Duodenal mucosa (tissue), 2 donors: ENCODE data around the gene RPS27L.

Experiments
- H3K27ac ChIP-seq: one replicate; pipeline ENCODE4 v1.7.0; 2013; ENCODE audit warnings: low read depth, low read length
- H3K27me3 ChIP-seq, 2 donors: one replicate each; pipeline ENCODE4 v1.7.0; 2013; ENCODE audit warnings: low read length in 2 of 2, control low read depth in 1 of 2; ENCODE audit not compliant: insufficient read depth in 2 of 2, control insufficient read depth in 1 of 2
- H3K36me3 ChIP-seq, 2 donors: one replicate each; pipeline ENCODE4 v1.7.0; 2013; ENCODE audit warnings: low read length in 2 of 2, control low read depth in 1 of 2; ENCODE audit not compliant: insufficient read depth in 2 of 2, control insufficient read depth in 1 of 2
- H3K4me1 ChIP-seq, 2 donors: one replicate each; pipeline ENCODE4 v1.7.0; 2013; ENCODE audit warnings: low read length in 2 of 2, control low read depth in 1 of 2; ENCODE audit not compliant: insufficient read depth in 2 of 2, control insufficient read depth in 1 of 2
- H3K4me3 ChIP-seq, 2 donors: one replicate each; pipeline ENCODE4 v1.7.0; 2013; ENCODE audit warnings: low read length in 2 of 2, low read depth in 1 of 2
- H3K9ac ChIP-seq, 2 donors: one replicate each; pipeline ENCODE4 v1.7.0; 2013; ENCODE audit warnings: low read length in 2 of 2, low read depth in 1 of 2
- H3K9me3 ChIP-seq, 2 donors: one replicate each; pipeline ENCODE4 v1.7.0; 2013; ENCODE audit warnings: low read length in 2 of 2, control low read depth in 1 of 2; ENCODE audit not compliant: control insufficient read depth in 1 of 2

The RPS27L gene

DNA sequence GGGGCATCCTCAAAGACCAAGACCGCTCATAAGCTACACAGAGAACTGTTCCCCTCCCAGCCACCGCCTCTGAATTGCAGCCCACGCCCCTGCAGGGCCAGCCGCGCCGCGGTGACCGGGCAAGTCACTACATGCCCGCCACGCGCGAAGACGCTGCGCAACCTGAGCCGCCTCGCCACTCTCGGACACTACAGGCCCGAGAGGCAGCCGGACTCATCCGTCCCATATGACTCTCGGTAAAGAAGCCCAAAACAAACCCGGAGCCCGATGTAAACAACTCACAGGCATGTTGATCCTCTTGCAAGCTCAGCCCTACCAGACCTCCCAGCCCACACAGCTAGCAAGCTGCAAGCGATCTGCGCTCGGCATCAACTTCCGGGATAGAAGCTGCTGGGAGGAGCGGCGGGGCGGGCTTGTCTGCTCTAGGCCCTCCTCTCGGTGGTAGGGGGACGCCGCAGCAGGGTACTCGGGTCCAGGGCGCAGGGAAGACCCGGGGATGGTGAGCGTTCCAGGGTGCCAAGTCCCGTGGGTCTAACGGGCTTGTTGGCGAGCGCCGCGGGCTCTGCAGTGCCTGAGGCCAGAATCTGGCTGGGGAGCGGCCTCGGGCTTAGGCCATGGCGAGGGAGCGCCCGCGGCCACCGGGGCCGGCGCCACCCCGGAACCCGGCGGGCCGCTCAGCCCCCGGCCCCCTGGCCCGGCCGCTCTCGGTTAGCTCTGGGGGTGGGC lies at the start of gene RPS27L:
Gene RPS27L, minus strand, starts transcription at position 360 of the 726 bp plus-strand sequence. Its CDS starts 72 bp downstream, at position 288.
- Histone ChIP-seq H3K4me1 (peaks cover 4 to 5% of the 10 kb centered on the region in 2 donors), H3K36me3 (peaks cover 8 to 18% of the 10 kb centered on the region in 2 donors), H3K27me3 (no peaks in the 10 kb centered on the region), H3K27ac (peak within 1 kb of the TSS; percentile 85), H3K9ac (peak within 1 kb of the TSS; percentile 95 to 96), H3K9me3 (no peaks in the 10 kb centered on the region), H3K4me3 (peak within 1 kb of the TSS; percentile 85 to 92)

DNA sequence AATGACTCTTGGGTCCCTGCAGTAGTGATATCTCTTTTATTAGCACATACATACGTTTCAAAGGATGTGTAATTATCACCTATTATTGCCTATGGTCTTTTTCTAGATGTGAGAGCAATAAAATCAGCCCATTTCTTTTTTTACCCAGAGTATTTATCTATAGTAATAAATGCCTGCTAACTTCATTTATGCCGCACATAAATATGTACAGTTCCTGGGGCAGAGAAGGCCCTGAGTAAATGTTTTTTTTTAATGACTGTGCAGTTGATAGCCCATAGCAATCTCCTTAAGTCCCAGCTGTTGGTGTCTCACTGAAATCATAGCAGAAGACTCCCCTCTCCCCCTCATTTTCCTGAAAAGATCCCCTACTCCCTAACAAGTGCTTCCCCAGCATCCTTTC lies 48.8 kb upstream of the RPS27L start:
- Histone ChIP-seq H3K27ac (no peak overlapping the region), H3K9me3 (no peaks in the 10 kb centered on the region), H3K9ac (no peak overlapping the region), H3K4me1 (peaks cover 19 to 35% of the 10 kb centered on the region in 2 donors), H3K4me3 (no peak overlapping the region), H3K36me3 (no peaks in the 10 kb centered on the region), H3K27me3 (no peaks in the 10 kb centered on the region)

DNA sequence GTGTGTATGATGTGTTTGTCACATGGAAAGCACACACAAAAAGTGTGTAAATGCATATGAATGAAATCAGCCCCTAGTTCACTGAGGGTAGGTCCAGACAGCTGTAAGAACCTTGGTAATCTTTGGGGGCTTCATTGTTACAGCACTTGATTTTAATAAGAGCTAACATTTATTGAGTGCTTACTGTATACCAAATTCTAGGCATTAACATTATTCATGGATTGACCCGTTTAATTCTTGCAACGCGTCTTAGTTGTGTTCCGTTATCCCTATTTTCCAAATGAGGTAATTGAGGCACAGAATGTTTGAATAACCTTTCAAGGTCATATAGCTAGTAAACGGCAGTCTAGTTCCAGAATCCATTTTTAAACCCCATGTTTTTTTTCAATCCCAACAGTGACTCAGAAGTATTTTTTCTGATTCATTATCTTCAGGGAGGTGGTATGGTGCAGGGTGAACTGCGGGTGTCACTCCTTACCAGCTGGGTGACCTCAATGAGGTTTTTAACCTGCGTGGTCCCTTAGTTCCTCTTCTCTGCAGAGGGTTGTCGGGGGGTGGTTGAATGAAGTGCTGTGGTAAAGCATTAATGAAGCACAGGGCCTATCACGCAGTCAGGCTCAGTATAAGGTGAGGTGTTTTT lies 46.3 kb upstream of the RPS27L start:
- Histone ChIP-seq H3K9ac (no peak overlapping the region), H3K27ac (no peak overlapping the region)

GRCh38 chr15:63202861-63203260 lies 45.6 kb upstream of the RPS27L start:
- Histone ChIP-seq H3K4me3 (no peak overlapping the region), H3K36me3 (no peaks in the 10 kb centered on the region), H3K27me3 (no peaks in the 10 kb centered on the region), H3K9ac (no peak overlapping the region), H3K27ac (peak overlapping the region; percentile 5), H3K4me1 (peaks cover 21 to 42% of the 10 kb centered on the region in 2 donors), H3K9me3 (no peaks in the 10 kb centered on the region)

More for the DNA sequence above, 46.3 kb upstream of the RPS27L start:
- H3K4me1 ChIP-seq, result peaks cover 15 to 37% of the 10 kb centered on the region in 2 donors
- no peaks in the 10 kb centered on the region for H3K36me3 ChIP-seq
- H3K27me3 ChIP-seq, result no peaks in the 10 kb centered on the region
- H3K9me3 ChIP-seq, result no peaks in the 10 kb centered on the region
- no peak overlapping the region for H3K4me3 ChIP-seq

DNA sequence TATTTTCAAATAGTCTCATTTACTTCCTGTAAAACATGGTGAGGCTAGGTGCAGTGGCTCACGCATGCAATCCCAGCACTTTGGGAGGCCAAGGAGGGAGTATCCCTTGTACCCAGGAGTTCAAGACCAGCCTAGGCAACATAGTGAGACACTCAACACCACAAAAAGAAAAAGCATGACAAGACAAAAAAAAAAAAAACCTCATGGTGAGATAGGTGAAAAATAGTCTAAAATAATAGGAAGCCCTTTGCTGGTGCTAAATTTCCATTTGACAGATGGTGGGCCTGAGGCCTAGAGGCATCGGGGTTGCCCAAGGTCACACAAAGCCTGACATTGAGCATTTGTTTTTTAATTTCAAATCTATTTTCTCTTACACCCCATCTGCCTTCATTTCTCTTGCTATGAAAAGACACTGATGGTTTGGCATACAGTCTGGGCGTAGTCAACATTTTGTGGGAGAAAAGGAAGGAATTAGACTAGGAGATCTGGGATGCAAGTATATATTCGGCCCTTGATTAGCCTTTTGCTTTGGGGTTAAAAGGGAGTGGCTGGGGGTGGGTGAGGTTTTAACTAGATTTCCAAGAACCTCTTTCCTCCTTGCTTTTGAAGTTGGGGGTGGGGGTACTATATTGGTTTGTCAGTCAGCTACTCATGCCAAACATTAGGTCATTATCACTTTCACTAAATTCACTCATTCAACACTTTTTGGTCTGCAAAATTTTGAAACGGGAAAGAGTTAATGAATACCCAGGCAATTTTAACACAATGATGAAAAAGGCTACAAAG lies 43.4 kb upstream of the RPS27L start:
- no peak overlapping the region for H3K27ac ChIP-seq
- H3K36me3 ChIP-seq, result no peaks in the 10 kb centered on the region
- H3K4me1 ChIP-seq, result peaks cover 31 to 46% of the 10 kb centered on the region in 2 donors
- H3K4me3 ChIP-seq, result no peak overlapping the region
- H3K27me3 ChIP-seq, result no peaks in the 10 kb centered on the region
- H3K9me3 ChIP-seq, result no peaks in the 10 kb centered on the region
- no peak overlapping the region for H3K9ac ChIP-seq

DNA sequence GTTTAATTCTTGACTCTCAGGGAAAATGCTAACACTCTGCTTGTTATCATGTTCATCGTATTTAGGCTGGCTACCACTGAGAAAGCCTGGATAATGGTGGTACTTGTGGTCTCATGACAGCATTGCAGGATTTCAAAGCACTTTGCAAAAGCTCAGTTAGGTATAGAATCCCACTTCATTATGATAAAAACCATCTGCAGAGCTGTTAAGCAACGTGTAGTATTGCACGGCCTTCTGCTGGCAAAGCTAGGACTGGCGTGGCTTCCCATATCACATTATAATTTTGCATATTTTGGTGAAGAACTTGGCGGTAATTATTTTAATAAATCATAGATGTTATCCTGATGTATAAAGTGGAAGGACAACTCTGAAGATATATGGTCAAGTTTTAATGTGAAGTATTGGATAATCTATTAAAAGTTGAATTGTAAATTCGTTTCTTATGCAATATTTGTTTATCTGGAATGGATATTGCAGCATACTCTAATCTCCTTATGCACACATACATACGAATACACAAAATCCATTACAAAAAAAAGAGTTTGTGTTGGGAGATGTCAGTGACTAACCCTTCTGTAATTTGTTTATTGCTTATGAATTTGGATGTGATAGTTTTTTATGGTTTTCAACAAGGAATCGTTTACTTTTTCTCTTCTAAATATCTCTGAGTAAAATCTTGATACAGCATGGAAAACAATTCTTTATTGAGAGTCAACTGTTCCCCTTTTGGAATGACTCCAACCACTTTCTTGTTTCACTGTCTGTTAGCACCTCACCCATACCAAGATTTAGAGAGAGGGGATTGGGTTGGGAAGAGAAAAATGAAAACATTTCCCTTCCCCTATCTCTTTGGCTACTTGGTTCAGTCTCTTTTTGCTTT lies 41.3 kb upstream of the RPS27L start:
- Histone ChIP-seq H3K9me3 (no peaks in the 10 kb centered on the region), H3K4me3 (no peak overlapping the region), H3K27me3 (no peaks in the 10 kb centered on the region), H3K9ac (no peak overlapping the region), H3K27ac (peak overlapping the region; percentile 4), H3K36me3 (no peaks in the 10 kb centered on the region), H3K4me1 (peaks cover 33 to 58% of the 10 kb centered on the region in 2 donors)

GRCh38 chr15:63197626-63198025 lies 40.3 kb upstream of the RPS27L start:
- Histone ChIP-seq H3K4me1 (peaks cover 25 to 49% of the 10 kb centered on the region in 2 donors), H3K36me3 (no peaks in the 10 kb centered on the region), H3K9me3 (no peaks in the 10 kb centered on the region), H3K9ac (no peak overlapping the region), H3K27ac (no peak overlapping the region), H3K4me3 (no peak overlapping the region), H3K27me3 (no peaks in the 10 kb centered on the region)

GRCh38 chr15:63196842-63197241 lies 39.6 kb upstream of the RPS27L start:
- no peak overlapping the region for H3K4me3 ChIP-seq
- no peak overlapping the region for H3K27ac ChIP-seq
- no peaks in the 10 kb centered on the region for H3K27me3 ChIP-seq
- no peak overlapping the region for H3K9ac ChIP-seq
- no peaks in the 10 kb centered on the region for H3K36me3 ChIP-seq
- H3K9me3 ChIP-seq, result no peaks in the 10 kb centered on the region
- H3K4me1 ChIP-seq, result peaks cover 27 to 50% of the 10 kb centered on the region in 2 donors

GRCh38 chr15:63195569-63196015 lies 38.3 kb upstream of the RPS27L start:
- Histone ChIP-seq H3K9ac (no peak overlapping the region), H3K4me3 (no peak overlapping the region), H3K4me1 (peaks cover 29 to 59% of the 10 kb centered on the region in 2 donors)

More at GRCh38 chr15:63195569-63196015, 38.3 kb upstream of the RPS27L start:
- peak overlapping the region; percentile 26 for H3K27ac ChIP-seq
- no peaks in the 10 kb centered on the region for H3K36me3 ChIP-seq
- no peaks in the 10 kb centered on the region for H3K9me3 ChIP-seq
- no peaks in the 10 kb centered on the region for H3K27me3 ChIP-seq
